Naive thymus-derived CD4-positive, alpha-beta T cell (primary cell): ENCODE measurements around the gene MRPL11. TPM values are rescaled to one million over a fixed set of nuclear protein-coding genes. Genes with fewer than 3 reads are reported as not detected.
"Not testable (repeated sequence)": the region's sequence is repeated elsewhere in the genome, so short reads cannot be mapped to it uniquely, and the experiment has no call there.

Experiments used
- ATAC-seq: fragments of 150-1000 bp; cut with Tn5 transposase; 2 replicates; pipeline ENCODE4 v1.10.0; 2021; ENCODE audit warnings: mild to moderate bottlenecking, moderate library complexity
- CTCF ChIA-PET: fragments of 350-600 bp; sonication (Branson Sonifier 250); formaldehyde crosslinking; loops from one replicate; lab custom pipeline; 2021; ENCODE audit warnings: antibody characterized with exemption; lab: Charles Lee
- POLR2A ChIA-PET: fragments of 350-600 bp; sonication (Branson Sonifier 250); formaldehyde crosslinking; loops from one replicate; lab custom pipeline; 2021; ENCODE audit warnings: antibody characterized with exemption, inconsistent platforms; lab: Charles Lee
- DNase-seq, 9 donors: peaks; one replicate each; pipeline versions ENCODE4 v3.0.0 to v3.0.0-alpha.2; 2020 to 2022; ENCODE audit warnings: mixed read lengths in 1 of 9
- H3K27ac ChIP-seq: one replicate; pipeline ENCODE4 v1.7.0; 2013; ENCODE audit warnings: mild to moderate bottlenecking, low read depth, low read length, moderate library complexity
- H3K27me3 ChIP-seq, 2 donors: one replicate each; pipeline ENCODE4 v1.7.0; 2013; ENCODE audit warnings: low read length in 2 of 2, mild to moderate bottlenecking in 2 of 2, moderate library complexity in 2 of 2; ENCODE audit not compliant: control insufficient read depth in 2 of 2, insufficient read depth in 2 of 2
- H3K36me3 ChIP-seq, 3 experiments: 1 replicate in 2 of 3; 2 replicates in 1 of 3; pipeline ENCODE4 v1.7.0; 2013; ENCODE audit warnings: low read length in 3 of 3, mild to moderate bottlenecking in 3 of 3, moderate library complexity in 1 of 3; ENCODE audit not compliant: insufficient read depth in 3 of 3, control insufficient read depth in 2 of 3
- H3K4me1 ChIP-seq, 2 donors: one replicate each; pipeline ENCODE4 v1.7.0; 2013; ENCODE audit warnings: low read length in 2 of 2, mild to moderate bottlenecking in 2 of 2, moderate library complexity in 1 of 2; ENCODE audit not compliant: control insufficient read depth in 2 of 2, insufficient read depth in 2 of 2
- H3K4me3 ChIP-seq: 2 replicates; pipeline ENCODE4 v1.7.0; 2013; ENCODE audit warnings: mild to moderate bottlenecking, low read length
- H3K9me3 ChIP-seq, 3 experiments: 1 replicate in 2 of 3; 2 replicates in 1 of 3; pipeline ENCODE4 v1.7.0; 2013; ENCODE audit warnings: low read length in 3 of 3; ENCODE audit not compliant: control insufficient read depth in 2 of 3
- H3K27ac Mint-ChIP-seq, 9 donors: one replicate each; pipeline ENCODE4 v1.8.0; 2020 to 2022; ENCODE audit warnings: mixed read lengths in 9 of 9, mild to moderate bottlenecking in 8 of 9, moderate library complexity in 5 of 9, inconsistent platforms in 2 of 9
- H3K27me3 Mint-ChIP-seq, 5 donors: one replicate each; pipeline ENCODE4 v1.8.0; 2021 to 2022; ENCODE audit warnings: mixed read lengths in 5 of 5, mild to moderate bottlenecking in 1 of 5
- H3K36me3 Mint-ChIP-seq, 5 donors: one replicate each; pipeline ENCODE4 v1.8.0; 2020 to 2022; ENCODE audit warnings: mixed read lengths in 5 of 5, mild to moderate bottlenecking in 3 of 5, inconsistent platforms in 1 of 5
- H3K4me1 Mint-ChIP-seq, 7 donors: one replicate each; pipeline ENCODE4 v1.8.0; 2020 to 2022; ENCODE audit warnings: mixed read lengths in 7 of 7, mild to moderate bottlenecking in 3 of 7, inconsistent platforms in 1 of 7
- H3K4me3 Mint-ChIP-seq, 10 donors: one replicate each; pipeline ENCODE4 v1.8.0; 2020 to 2022; ENCODE audit warnings: mild to moderate bottlenecking in 10 of 10, mixed read lengths in 10 of 10, moderate library complexity in 6 of 10, inconsistent platforms in 2 of 10
- H3K9me3 Mint-ChIP-seq, 11 donors: one replicate each; pipeline ENCODE4 v1.8.0; 2020 to 2022; ENCODE audit warnings: mixed read lengths in 11 of 11, mild to moderate bottlenecking in 4 of 11, inconsistent platforms in 1 of 11, moderate library complexity in 1 of 11
- intact Hi-C, 2 donors: fragments of 100-400 bp; cut with micrococcal nuclease; formaldehyde crosslinking; loops; one replicate each; pipeline ENCODE4 v1.15.1; 2023
- polyA plus RNA-seq, 2 donors: library from polyadenylated mRNA; unstranded; fragments of 300-500 nt; fragmentation: Illumina TruSeq; gene quantifications; one replicate each; pipeline ENCODE4 v1.2.3, GENCODE V29; 2021
- total RNA-seq, 6 experiments: library from RNA in 5 of 6; stranded (reverse) in 5 of 6; gene quantifications; 1 replicate in 5 of 6; 2 replicates in 1 of 6; pipeline ENCODE4 v1.2.3 and lab custom pipeline; 2021 to 2026

MRPL11 gene
- total and polyA plus RNA-seq, 7 experiments from 2014 or later = 23.5 to 89.3 (median 31.3) TPM

DNA sequence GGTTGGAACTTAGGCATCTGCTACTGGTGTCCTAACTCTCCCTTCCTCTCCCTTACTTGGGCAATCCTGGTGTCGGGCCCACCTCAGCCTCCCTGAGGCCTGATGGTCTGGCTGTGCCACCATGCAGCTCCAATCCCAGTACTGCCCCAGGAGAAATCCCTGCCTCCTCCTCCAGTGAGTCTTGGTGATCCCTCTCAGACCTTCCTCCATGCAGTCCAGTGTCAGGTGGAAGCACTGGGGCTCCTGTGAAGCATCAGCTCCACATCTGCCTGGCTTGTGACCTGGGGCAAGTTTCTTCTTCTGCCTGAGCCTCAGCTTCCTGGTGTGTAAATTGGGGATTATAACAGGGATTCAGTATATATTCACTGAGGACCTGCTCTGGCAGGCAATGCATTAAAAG lies 26.3 kb upstream of the MRPL11 start:
- H3K36me3 Mint-ChIP-seq = peaks cover 0 to 17% (median 0%) of the 10 kb centered on the region in 5 donors
- Histone ChIP-seq H3K9me3 (no peaks in the 10 kb centered on the region), H3K27ac (peak overlapping the region; percentile 37), H3K27me3 (no peaks in the 10 kb centered on the region), H3K4me3 (no peak overlapping the region), H3K4me1 (peaks cover 8 to 10% of the 10 kb centered on the region in 2 donors), H3K36me3 (no peaks in the 10 kb centered on the region)
- no peak for DNase-seq
- peak overlapping the region in 5 of 9 donors; percentile 16 to 95 (median 31) for H3K27ac Mint-ChIP-seq
- no peaks in the 10 kb centered on the region for H3K27me3 Mint-ChIP-seq
- CTCF ChIA-PET = no interaction called here
- POLR2A ChIA-PET = interaction anchor here (0.8 to 1.3 kb wide), 2 partner anchors 15 to 93 kb away, joined by 3 read pairs; partner anchors contain the start of genes DPP3 and SLC29A2
- peak overlapping the region in 3 of 10 donors; percentile 10 to 35 (median 19) for H3K4me3 Mint-ChIP-seq
- H3K9me3 Mint-ChIP-seq = peaks cover 0 to 7% (median 0%) of the 10 kb centered on the region in 11 donors
- intact Hi-C loops = loop anchor here (5.0 kb wide), 3 partner anchors 77 to 1342 kb away; partner anchors contain the start of gene PC (in 1 of the 2)
- H3K4me1 Mint-ChIP-seq = peaks cover 5 to 37% (median 25%) of the 10 kb centered on the region in 7 donors
- ATAC-seq = no peak

DNA sequence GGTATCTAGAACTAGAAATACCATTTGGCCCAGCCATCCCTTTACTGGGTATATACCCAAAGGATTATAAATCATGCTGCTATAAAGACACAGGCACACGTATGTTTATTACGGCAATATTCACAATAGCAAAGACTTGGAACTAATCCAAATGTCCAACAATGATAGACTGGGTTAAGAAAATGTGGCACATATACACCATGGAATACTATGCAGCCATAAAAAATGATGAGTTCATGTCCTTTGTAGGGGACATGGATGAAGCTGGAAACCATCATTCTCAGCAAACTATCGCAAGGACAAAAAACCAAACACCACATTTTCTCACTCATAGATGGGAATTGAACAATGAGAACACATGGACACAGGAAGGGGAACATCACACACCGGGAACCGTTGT lies 25.5 kb upstream of the MRPL11 start:
- H3K27ac Mint-ChIP-seq = peak overlapping the region in 1 of 9 donors; percentile 48
- peaks cover 5 to 43% (median 25%) of the 10 kb centered on the region in 7 donors for H3K4me1 Mint-ChIP-seq

DNA sequence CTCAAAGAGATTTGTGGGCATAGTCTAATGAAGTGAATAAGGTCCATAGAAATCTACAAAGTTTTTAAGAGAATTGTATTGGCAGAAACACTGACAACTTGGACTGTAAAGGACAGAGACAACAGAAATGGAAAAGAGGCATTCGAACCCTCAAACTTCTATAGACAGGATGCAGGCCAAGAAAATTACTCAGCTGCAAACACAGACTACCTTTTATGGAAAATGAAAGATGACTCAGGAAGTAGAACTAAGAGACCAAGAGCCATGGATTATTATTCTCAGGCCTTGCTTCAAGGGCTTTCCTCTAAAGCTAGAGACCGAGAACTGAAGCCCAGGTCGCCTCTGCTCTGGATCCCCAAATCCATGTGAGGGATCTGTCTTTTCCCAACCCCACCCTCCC lies 24.3 kb upstream of the MRPL11 start:
- H3K36me3 Mint-ChIP-seq = peaks cover 0 to 17% (median 0%) of the 10 kb centered on the region in 5 donors
- no peak for ATAC-seq
- CTCF ChIA-PET = no interaction called here

More for the DNA sequence above, 25.5 kb upstream of the MRPL11 start:
- H3K4me1 ChIP-seq = peaks cover 8 to 10% of the 10 kb centered on the region in 2 donors
- POLR2A ChIA-PET = interaction anchor here (0.7 to 1.3 kb wide), 2 partner anchors 92 to 785 kb away, joined by 3 to 4 read pairs; partner anchors contain the start of gene SLC29A2
- H3K4me3 Mint-ChIP-seq, H3K27me3 Mint-ChIP-seq, ATAC-seq, H3K27me3 ChIP-seq, CTCF ChIA-PET, H3K27ac ChIP-seq, DNase-seq, H3K9me3 Mint-ChIP-seq, H3K36me3 ChIP-seq, H3K9me3 ChIP-seq, intact Hi-C loops, H3K4me3 ChIP-seq: not testable (repeated sequence)
- peaks cover 0 to 17% (median 0%) of the 10 kb centered on the region in 5 donors for H3K36me3 Mint-ChIP-seq

DNA sequence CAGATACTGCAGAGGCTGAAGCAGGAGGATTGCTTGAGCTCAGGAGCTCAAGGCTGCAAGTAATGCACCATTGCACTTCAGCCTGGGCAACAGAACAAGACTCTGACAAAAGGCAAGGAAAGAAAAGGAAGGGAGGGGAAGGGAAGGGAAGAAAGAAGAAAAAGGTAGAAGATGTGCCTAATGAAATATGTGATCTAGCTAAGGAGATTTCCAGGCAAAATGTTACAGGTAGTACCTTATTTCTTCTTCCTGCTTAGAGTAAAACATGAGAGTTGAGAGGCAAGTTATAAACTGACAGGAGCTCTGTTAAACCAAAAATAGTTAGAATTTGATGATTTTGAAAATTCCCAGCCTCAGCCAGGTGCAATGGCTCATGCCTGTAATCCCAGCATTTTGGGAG lies 23.4 kb upstream of the MRPL11 start:
- Mint-ChIP-seq H3K9me3 (peaks cover 0 to 7% (median 0%) of the 10 kb centered on the region in 11 donors), H3K4me3 (no peak overlapping the region), H3K27ac (no peak overlapping the region), H3K27me3 (no peaks in the 10 kb centered on the region), H3K4me1 (peaks cover 5 to 37% (median 11%) of the 10 kb centered on the region in 7 donors), H3K36me3 (peaks cover 0 to 17% (median 0%) of the 10 kb centered on the region in 5 donors)
- ATAC-seq (no peak), DNase-seq (no peak)
- intact Hi-C loops = no loop called here
- Histone ChIP-seq H3K27ac (no peak overlapping the region), H3K4me3 (no peak overlapping the region), H3K9me3 (no peaks in the 10 kb centered on the region), H3K27me3 (no peaks in the 10 kb centered on the region), H3K36me3 (no peaks in the 10 kb centered on the region), H3K4me1 (no peaks in the 10 kb centered on the region)
- POLR2A ChIA-PET = no interaction called here
- CTCF ChIA-PET = interaction anchor here (0.6 kb wide), 1 partner anchor 99 kb away, joined by 3 read pairs; no protein-coding TSS in a partner anchor

More for the DNA sequence above, 24.3 kb upstream of the MRPL11 start:
- H3K27me3 Mint-ChIP-seq = no peaks in the 10 kb centered on the region
- H3K27ac Mint-ChIP-seq = peak overlapping the region in 1 of 9 donors; percentile 60
- H3K9me3 ChIP-seq = no peaks in the 10 kb centered on the region
- H3K27me3 ChIP-seq = no peaks in the 10 kb centered on the region
- intact Hi-C loops = no loop called here
- peaks cover 6 to 8% of the 10 kb centered on the region in 2 donors for H3K4me1 ChIP-seq
- no peak overlapping the region for H3K4me3 Mint-ChIP-seq
- H3K4me1 Mint-ChIP-seq = peaks cover 5 to 41% (median 19%) of the 10 kb centered on the region in 7 donors
- POLR2A ChIA-PET = interaction anchor here (0.6 kb wide), 1 partner anchor 18 kb away, joined by 3 read pairs; no protein-coding TSS in a partner anchor
- H3K9me3 Mint-ChIP-seq = peaks cover 0 to 7% (median 0%) of the 10 kb centered on the region in 11 donors
- H3K36me3 ChIP-seq = no peaks in the 10 kb centered on the region
- no peak overlapping the region for H3K4me3 ChIP-seq
- no peak overlapping the region for H3K27ac ChIP-seq
- DNase-seq = no peak

DNA sequence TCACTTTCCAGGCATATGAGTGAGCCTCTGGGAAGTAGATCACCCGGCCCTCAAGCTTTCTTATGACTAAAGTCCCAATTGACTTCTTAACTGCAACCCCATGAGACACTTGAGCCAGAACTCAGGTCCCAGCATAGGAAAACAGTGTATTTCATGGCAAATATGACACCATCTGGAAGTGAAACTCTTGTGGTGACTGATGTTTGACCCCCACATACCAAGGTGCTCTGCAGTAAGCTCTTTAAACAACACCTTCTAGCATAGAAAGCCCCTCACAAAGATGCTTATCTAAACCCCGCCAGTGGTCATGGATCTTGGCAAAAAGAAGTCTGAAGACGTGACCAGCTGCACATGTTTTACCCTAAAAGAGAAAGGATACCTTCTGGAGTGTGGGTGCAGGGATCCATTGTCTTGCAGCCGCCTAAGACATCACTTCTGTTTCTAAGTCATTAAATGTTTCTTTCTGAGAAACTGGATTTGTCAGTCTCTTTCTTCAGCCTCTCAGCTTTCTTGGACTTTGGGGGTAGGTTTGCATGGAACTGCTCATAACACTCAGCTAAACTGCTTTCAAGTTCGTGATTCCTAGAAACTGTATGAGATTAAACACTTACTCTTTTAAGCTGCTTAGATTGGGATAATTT lies 20.6 kb upstream of the MRPL11 start:
- ATAC-seq (no peak), DNase-seq (no peak)
- Mint-ChIP-seq H3K27ac (no peak overlapping the region), H3K4me3 (no peak overlapping the region), H3K27me3 (no peaks in the 10 kb centered on the region), H3K4me1 (peaks cover 6 to 34% (median 12%) of the 10 kb centered on the region in 7 donors), H3K9me3 (peaks cover 0 to 7% (median 0%) of the 10 kb centered on the region in 11 donors), H3K36me3 (peaks cover 0 to 17% (median 0%) of the 10 kb centered on the region in 5 donors)
- no peak overlapping the region for H3K27ac ChIP-seq
- H3K4me3 ChIP-seq = no peak overlapping the region
- H3K9me3 ChIP-seq = no peaks in the 10 kb centered on the region
- intact Hi-C loops = no loop called here
- ChIA-PET CTCF (interaction anchor here (1.0 to 1.2 kb wide), 2 partner anchors 10 to 52 kb away, joined by 3 read pairs; no protein-coding TSS in a partner anchor), POLR2A (no interaction called here)
- H3K27me3 ChIP-seq = no peaks in the 10 kb centered on the region
- no peaks in the 10 kb centered on the region for H3K36me3 ChIP-seq
- H3K4me1 ChIP-seq = peaks cover 0 to 5% of the 10 kb centered on the region in 2 donors

DNA sequence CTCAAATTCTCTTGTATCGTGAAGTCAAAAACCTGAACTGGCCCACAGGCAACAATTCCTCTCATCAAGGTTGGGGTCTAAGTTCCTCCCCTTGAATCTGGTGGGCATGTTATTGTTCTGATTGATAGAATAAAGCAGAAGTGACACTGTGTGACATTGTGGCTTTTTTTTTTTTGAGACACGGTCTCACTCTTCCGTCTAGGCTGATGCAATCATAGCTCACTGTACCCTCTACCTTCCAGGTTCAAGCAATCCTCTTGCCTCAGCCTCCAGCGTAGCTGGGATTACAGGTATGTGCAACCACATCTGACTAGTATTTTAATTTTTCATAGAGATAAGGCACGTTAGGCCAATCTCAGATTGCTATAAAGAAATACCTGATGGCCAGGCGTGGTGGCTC lies 19.2 kb upstream of the MRPL11 start:
- Histone ChIP-seq H3K27ac (no peak overlapping the region), H3K36me3 (no peaks in the 10 kb centered on the region), H3K27me3 (no peaks in the 10 kb centered on the region), H3K4me3 (no peak overlapping the region), H3K9me3 (no peaks in the 10 kb centered on the region), H3K4me1 (peaks cover 0 to 10% of the 10 kb centered on the region in 2 donors)
- H3K27me3 Mint-ChIP-seq = no peaks in the 10 kb centered on the region
- no peak overlapping the region for H3K4me3 Mint-ChIP-seq
- peaks cover 0 to 10% (median 0%) of the 10 kb centered on the region in 5 donors for H3K36me3 Mint-ChIP-seq
- CTCF ChIA-PET = no interaction called here
- intact Hi-C loops = no loop called here
- no peak for DNase-seq
- H3K9me3 Mint-ChIP-seq = peaks cover 0 to 5% (median 0%) of the 10 kb centered on the region in 11 donors
- H3K4me1 Mint-ChIP-seq = peaks cover 7 to 35% (median 18%) of the 10 kb centered on the region in 7 donors
- ATAC-seq = peak; percentile 51
- H3K27ac Mint-ChIP-seq = no peak overlapping the region
- POLR2A ChIA-PET = interaction anchor here (1.8 kb wide), 1 partner anchor 19 kb away, joined by 5 read pairs; the partner anchor contains the start of gene MRPL11
